HFF-Myc (cell line): Measurements from ENCODE around the gene LRRC4C.

Source experiments
- DNase-seq: peaks from one replicate; pipeline ENCODE4 v3.0.0-alpha.2; 2011; ENCODE audit warnings: low read depth; ENCODE audit errors: extremely low read depth
- H3K4me3 ChIP-seq: replicated peaks from 2 replicates; pipeline ENCODE4 v1.5.1; 2011; ENCODE audit warnings: low read depth, mild to moderate bottlenecking, control low read depth, low read length
- CTCF ChIP-seq: IDR thresholded peaks from 2 replicates; pipeline ENCODE4 v1.5.1; 2012; ENCODE audit warnings: mild to moderate bottlenecking, low read depth, low read length, control low read depth; ENCODE audit errors: missing control alignments

The LRRC4C gene

GRCh38 chr11:40306938-40307548 is 1152.4 kb downstream of the LRRC4C start:
- peak; percentile 81 for TF ChIP-seq CTCF
- H3K4me3 ChIP-seq: no peak overlapping the region
- peak; percentile 42 for DNase-seq

- H3K4me3 ChIP-seq: no peak overlapping the region
- no peak for DNase-seq
- no peak for TF ChIP-seq CTCF
Observed at GRCh38 chr11:40302669-40303068, 1156.8 kb downstream of the LRRC4C start.

GRCh38 chr11:40295466-40295865 is 1164.0 kb downstream of the LRRC4C start:
- no peak for TF ChIP-seq CTCF
- DNase-seq: no peak
- H3K4me3 ChIP-seq: no peak overlapping the region

GRCh38 chr11:40294741-40295140 is 1164.7 kb downstream of the LRRC4C start:
- no peak overlapping the region for H3K4me3 ChIP-seq
- no peak for DNase-seq
- no peak for TF ChIP-seq CTCF

- no peak for DNase-seq
- no peak overlapping the region for H3K4me3 ChIP-seq
- no peak for TF ChIP-seq CTCF
Observed at GRCh38 chr11:40294349-40294735, 1165.1 kb downstream of the LRRC4C start.

GRCh38 chr11:40293655-40294348 is 1165.7 kb downstream of the LRRC4C start:
- peak; percentile 56 for DNase-seq
- peak overlapping the region; percentile 47 for H3K4me3 ChIP-seq
- TF ChIP-seq CTCF: peak; percentile 95
